Islet precursor cell (in vitro differentiated cells): ENCODE data around the gene SYNPO.

Source experiments
- DNase-seq: peaks from one replicate; pipeline ENCODE4 v3.0.0-alpha.2; 2018

SYNPO gene

DNA sequence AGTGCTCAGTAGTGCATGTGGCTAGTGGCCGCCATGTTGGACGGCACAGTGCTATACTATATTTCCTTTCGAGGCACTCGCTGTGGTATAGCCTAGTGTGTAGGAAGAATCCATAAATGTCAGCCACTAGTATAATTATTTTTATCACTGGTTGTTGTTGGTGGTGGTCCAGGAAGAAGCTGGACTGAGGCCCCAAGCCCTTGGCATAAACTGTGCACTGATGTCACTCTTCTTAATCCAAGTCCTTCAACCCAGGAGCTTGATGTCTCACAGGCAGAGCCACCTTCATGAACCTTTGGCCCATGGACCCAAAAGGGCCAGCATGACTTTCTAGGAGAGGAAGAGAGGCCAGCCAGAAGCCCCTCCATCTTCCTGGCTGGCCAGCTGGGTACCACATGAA, 32.5 kb upstream of the SYNPO start:
- no peak for DNase-seq

DNA sequence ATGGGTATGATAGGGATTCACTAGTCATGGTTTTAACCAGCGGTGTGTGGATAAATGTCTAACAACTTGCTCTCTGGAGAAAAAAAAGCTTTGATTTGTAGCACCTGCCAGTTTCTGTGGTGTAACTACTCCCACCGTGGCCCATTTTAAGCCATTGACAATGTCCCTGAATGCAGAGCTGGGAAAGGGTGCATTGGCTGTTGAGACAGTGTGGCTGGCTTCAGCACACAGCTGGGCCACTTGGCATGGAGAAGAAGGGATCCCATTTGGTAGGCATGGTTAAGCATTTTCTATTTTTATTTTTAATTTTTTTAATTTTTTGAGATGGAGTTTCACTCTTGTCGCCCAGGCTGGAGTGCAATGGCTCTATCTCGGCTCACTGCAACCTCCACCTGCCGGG, 31.5 kb upstream of the SYNPO start:
- no peak for DNase-seq

DNA sequence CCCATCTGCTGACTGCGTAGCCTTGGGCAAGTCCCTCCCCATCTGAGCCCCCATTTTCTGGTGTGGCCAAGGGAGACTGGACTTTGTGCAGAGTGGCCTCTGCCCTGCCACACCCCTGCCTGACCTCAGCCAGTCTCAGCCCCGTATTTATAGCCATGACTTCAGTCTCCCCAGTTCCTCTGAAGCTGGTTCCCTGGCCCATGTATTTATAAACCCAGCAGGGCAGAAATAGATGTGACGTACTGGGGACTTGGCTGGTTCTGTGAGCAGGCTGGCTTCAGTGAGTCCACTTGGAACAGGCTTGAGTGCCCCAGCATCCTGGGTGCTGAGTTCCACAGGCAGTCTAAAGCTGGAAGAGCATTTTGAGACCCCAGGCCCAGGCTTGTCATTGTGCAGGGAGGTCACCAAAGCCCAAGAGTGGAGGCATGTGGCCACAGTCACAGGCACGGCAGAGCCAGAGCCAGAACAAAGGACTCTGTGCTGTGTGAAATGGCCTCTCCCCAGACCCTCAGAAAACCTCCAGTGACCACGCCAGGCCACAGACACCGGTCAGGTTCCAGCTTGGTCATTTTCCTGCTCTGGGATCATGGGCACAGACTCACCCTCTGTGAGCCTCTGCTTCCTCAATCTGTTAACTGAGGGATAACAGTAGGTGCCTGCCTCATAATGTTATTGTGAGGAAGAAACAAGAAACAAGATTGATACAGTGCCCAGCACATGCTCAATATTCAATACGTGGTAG, 30.4 kb upstream of the SYNPO start:
- no peak for DNase-seq

DNA sequence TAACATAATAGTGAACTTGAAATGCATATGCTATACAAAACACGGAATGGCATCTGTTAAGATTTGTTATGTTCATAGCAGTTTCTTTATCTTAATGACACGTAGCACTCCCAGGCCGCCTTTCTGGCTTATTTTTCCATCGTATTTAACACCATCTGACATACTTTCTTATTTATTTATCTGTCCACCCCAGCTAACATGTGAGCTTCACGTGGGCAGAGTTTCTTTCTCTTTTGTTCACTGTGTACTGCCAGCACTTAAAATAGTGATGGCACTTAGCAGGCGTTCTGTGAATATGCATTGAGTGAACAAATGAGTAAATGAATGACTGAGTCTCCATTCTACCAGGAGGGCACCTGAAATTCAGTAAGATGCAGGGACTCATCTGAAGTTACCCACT, 29.4 kb upstream of the SYNPO start:
- no peak for DNase-seq

DNA sequence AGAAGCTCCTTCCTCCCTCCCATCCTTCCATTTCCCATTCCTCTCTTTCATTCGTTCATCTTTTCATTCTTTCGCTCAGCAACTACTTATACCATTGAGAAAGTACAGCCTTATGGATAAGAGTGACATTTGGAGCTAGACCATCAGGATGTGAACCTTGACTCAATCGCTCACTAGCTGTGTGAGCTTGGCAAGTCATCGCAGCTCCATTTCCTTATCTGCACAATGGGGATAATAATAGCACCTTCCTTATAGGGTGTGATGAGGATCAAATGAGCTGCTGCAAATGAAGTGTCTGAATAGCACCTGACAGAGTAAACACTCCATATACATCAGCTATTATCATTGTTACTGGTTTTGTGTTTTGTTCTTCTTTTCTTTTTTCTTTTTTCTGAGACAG, 28.1 kb upstream of the SYNPO start:
- DNase-seq, result no peak

DNA sequence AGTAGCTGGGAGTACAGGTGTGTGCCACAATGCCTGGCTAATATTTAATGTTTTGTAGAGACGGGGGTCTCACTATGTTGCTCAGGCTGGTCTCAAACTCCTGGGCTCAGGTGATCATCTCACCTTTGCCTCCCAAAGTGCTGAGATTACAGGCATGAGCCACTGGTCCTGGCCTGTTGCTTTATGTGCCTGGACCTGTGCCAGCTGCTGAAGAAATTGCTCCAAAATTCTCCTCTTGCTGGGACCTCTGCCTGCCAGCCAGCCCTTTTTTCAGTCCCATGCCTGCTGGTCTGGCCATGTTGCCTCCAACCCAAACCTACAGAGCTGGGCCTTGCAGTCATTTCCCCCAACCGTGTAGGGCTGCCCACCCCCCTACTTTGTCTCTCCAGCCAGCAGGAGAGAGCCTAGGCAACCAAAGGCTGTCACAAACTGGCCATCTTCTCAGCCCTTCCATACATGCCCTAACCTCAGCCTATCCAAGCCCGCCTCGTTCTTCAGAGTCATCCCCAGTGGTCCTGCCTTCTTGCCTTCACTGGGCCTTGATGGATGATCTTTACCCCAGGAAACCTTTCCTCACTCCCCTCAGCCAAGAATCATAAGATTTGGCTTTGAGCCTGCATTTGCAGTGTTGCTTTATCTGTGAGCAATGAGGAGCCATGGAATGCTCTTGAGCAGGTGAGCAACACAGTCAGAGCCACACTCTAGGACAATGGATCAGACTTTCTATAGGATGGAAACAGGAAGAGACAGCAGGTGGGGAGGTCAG, 27.4 kb upstream of the SYNPO start:
- DNase-seq, result no peak

DNA sequence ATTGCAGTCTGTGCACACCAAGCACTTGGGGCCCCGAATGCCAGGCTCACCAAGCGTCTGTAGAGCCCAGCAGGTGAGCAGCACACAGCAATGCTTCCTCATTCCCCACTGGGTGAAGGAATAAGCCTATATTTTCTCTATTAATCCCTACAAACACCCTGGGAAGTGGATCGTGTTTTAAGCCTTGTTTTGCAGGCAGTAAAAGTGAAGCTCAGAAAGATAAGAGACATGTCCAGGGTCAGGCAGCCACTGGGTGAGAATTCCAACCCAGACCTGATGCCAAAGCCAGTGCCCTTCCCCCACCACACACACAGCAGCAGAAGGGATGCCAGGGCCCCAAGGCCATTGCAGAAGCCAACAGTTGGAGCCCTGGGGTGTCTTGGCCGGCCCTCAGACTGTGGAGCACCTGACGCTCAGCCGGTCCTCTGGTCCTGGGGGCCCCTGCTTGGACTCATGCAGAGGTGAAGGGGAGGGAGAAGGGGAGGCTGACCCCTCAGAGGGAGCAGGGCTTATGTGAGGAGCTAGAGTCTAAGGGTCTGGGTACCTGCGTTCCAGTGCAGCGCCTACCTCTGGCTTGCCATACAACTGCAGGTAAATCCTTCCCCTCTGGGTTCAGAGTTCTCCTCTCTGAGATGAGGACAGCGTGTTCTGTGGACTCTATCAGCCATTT, 26.3 kb upstream of the SYNPO start:
- no peak for DNase-seq

DNA sequence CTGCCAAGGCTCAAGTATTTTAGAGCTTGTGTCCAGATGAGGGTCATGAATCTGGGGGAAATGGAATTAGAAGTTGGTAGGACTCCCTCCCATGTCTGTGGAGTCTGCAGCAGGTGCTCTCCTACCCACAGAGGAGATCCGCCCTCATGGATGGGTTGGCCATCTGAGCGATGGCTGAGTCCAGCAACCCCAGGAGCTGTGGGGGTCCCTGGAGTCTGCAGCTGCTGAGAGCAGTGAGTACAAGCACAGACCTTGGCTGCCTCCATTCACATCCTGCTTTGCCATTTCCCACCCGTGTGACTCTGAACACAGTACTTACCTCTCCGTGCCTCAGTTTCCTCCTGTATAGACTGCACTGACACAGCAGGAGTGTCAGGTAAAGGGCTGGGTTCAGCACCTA, 25.8 kb upstream of the SYNPO start:
- no peak for DNase-seq

DNA sequence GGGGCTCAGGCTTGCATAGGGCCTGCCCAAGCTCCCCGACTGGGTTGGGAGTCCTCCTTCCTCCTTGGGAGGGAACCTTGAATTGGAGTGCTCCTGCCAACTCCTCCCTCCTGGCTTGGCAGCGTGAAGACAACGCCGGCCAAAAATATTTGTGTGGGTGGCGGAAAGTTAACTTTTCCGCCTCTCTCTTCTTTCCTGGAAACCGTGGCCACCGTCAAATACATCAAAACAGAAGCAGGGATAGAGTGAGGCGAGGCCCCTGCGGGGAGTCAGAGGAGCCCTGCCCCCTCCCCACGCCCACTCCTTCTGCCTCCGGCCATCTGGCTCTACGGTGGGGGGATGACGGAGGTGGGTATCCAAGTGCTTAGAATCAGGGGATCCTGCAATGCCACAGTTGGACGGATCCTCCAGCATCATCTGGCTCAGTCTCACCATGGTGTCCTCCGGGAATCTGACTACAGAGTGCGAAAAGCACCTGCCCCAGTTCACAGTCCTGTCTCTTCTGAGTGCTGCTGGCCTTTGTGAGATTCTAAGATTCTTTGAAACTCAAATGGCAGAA, 25.2 kb upstream of the SYNPO start:
- no peak for DNase-seq

DNA sequence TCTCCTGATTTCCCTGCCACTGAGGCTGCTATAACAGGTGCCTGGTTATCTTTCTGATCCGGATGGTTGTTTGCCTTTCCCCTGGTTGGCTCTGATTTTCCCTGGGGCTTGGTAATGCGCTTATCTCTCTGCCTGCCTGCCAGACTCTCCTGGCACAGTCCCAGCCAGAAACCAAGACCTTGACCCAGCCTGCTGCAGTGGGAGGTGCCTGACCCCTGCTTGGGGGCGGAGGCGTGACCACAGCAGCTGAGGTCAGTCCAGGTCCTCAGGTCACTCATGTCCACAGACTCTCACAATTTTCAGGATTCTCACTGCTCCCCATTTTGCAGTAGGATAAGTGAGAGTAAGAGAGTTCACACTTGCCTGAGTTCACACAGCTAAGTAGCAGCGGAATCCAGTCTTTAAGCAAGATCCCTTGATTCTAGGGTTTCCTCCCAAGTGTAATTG, 24.4 kb upstream of the SYNPO start:
- no peak for DNase-seq

DNA sequence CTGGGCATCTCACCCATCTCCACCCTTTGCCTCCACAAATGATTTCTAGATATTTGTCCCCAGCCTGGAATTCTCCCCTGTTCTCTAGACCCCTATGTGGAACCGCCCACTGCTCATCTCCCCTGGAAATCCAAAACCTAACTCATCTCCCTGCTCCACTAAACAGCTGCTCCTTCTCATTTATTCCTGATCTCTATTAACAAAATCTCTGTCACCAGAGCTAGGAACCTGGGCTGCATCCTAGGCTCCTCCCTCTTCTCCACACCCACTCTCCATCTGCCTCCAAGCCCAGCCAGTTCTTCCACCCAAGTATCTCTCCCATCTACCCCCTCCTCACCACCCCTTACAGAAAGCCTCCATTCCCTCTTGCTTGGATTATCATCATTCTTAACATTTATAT, 24.0 kb upstream of the SYNPO start:
- DNase-seq, result no peak

DNA sequence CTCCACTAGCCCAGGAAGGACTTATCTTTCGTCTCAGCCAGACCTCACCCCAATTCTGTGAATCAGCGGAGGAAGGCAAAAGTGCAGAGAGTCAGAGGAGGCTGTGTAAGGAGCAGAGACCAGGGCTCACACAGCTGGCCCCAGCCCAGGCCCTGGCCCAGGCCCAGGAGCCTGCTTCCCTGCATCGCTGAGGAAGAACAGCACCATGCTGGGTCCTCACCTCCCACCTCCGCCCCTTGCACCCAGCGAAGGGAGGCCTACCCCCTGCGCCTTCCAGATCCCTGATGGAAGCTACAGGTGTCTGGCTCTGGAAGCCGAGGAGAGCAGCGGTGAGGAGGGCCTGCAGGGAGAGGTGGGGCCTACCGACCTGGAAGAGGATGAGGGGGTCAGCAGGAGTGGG, 22.3 kb upstream of the SYNPO start:
- DNase-seq, result no peak

DNA sequence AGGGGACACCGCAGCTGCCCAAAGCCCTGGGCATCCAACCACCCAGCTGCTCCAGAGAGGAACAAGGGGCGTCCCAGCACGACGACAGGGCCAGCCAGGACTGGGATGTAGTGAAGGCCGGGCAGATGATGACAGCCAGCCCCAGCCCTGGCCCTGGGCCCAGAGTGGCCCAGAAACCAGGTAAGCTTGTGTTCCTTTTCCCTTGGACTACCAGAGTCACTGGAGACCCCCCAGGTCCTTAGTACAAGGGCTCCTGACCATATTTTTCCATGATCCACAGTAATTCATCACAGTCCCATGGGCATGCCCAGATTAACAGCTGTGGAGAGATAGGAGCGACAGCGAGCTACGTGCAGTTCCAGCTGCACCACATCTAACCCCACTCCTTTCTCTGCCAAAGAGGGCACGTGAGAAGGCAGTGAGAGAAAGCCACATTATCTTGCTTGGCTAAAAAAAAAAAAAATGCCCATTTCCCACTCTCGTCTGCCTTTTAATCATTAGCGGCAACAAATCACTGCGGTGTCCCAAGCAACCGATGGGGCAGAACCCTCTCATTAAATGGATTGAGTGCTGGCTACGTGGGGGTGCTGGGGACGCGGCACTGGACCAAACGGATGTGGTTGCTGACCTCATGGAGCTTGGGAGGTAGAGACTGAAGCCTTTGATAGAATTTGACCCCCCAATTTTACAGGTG, 21.7 kb upstream of the SYNPO start:
- no peak for DNase-seq

DNA sequence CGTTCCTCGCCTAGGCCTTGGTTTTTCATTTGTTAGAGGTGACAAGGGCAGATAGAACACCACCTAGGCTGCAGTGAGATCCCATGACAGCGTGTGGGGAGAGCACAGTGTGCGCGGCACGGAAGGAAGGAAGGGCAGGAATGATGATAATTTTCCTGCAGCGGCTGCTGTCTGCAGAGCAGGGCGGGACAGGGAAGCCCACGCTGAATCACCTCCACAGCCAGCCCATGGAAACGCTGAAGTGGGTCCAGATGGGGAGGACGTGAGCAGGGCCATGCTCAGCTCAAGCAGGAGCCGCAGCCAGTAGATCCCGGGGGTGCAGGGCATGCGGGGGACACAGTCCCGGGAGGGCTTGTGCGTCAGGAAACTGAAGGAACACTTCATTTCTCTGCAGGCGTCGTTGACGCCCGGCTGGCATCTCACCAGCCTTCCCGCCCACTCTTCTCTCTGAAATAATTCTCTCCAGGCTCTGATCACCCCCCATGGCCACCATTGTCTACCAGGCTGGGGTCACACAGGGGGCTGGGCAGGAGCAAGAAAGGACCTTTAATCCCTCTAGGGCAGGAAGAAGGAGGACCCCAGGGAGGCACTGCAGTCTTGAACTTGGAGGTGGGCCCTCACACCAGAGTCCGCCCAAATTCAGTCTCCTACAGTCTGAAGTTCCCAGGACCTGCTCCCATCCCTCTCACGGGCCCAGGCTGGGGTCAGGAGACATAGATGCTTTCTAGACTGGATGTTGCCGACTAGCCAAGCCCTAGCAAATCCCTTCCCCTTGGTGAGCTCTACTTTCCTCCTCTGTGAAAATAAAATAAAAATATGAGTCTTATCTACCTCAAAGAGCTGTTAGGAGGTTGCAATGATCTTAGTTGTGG, 20.9 kb upstream of the SYNPO start:
- DNase-seq, result no peak

DNA sequence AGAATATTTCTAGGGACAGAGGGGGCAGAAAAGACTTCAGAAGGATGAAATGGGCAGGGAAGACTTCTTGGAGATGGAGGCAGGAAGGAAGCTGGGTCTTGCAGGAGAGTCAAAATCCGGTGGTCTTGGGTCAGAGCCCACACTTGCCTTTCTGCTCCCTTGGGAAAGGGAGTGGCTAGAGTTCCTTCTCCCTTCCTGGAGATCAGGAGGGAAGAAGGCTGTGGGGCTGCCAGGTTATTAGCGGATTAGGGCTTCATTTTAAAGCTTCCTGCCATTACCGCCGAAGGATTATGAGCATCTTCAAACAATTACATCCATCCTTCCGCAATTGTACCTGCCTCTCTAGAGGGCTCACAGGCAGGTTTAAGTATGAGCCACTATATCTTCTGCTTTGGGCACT, 19.2 kb upstream of the SYNPO start:
- DNase-seq, result no peak

DNA sequence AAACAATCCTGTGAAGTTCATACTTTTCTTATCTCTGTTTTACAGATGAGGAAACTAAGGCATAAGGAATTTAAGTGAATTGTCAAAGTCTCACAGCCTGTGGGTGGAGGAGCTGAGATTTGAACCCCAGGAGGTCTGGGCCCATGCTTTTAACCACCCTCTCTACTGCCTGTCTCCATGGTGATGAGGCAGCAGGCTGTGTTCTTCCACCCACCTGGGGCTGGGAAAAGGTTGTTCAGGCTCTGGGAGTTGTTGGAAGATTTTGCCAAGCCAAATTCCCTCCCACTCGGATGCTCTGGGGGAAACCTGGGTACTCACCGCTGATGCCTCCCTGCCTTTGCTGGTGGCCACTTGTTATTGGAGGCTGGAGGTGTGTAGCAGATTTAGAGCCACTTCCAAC, 18.3 kb upstream of the SYNPO start:
- DNase-seq, result no peak

DNA sequence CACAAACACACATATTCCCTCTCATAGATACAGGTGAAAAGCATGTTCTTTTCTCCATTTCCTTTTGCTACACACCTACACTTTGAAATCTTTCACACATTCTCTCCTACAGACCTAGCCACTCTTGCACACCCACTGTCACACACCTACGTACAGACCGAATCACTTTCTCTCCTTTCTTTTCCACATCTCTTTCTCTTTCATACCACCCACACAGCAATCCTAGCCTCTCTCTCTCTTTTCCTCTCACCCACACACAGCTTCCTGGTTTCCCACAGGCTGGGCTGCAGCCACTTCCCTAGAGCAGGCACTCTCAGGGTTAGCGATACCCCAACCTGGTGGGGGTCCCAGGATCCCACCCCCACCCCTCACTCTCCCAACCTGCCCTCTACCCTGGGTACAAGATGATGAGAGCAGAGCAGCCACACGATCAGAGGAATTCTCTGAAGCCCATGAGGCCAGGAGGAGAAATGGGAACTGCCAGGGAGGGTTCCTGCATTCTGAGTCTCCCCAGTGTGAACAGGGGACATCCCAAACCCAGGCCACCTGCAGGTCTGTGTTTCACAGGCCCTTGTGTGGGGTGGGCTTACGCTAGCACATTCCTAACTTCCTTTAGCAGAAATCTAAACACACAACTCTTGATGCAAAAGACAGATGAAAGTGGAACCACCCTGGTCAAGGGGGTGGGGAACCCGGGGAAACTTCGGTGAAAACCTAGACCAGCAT, 17.1 kb upstream of the SYNPO start:
- no peak for DNase-seq

DNA sequence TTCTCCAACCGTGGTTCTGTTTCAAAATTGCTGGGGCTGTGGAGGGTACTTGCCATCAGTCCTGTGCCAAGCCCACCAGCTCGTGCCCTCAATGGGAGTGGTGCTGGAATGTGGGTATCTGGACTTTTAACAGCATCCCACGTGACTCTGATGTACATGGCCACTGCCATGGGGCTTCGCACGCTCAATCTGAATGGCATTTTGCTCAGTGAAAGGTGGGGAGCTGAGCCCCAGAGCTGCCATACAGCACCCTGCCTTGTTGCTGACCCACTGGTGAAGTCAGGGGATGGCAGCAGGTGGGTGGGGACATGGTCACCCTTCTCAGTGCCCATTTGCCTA, 16.6 kb upstream of the SYNPO start:
- no peak for DNase-seq

DNA sequence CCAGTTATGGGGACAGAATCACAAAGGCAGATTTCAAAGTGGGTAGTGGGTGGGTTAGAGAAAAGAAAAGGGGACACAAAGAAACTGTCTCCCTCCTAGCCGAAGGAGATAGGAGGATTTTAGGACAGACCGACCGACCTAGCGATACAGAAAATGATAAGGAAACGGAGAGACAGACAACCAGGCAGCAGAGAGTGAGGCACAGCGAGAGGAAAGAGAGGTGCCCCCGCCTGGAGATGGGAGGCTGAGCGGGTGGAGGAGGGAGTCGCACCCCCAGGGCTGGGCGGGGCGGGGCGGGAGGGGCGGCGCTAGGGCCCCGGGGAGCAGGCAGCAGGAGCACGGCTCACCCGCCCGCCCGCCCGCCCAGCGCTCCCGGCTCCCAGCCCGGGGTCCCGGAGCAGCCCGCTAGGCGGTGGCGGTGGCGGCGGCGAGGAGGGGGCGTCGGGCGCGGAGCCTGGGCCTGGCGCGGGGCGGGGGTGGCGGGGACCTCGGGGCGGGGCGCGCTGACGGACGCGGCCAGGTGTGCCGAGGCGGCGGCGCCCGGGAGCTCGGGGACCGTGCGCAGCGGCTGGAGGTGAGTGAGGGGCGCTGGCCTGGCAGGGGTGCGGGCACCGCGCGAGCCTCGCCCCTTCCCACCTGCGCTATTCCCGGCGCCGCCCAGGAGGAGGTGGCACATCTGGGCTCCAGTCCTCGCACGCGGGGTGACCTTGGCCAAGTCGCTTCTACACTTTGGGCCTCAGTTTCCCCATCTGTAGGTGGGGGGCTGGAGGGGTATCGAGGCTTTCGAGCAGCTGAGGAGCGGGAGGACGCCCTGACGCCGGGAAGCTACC, 15.9 kb upstream of the SYNPO start:
- no peak for DNase-seq

DNA sequence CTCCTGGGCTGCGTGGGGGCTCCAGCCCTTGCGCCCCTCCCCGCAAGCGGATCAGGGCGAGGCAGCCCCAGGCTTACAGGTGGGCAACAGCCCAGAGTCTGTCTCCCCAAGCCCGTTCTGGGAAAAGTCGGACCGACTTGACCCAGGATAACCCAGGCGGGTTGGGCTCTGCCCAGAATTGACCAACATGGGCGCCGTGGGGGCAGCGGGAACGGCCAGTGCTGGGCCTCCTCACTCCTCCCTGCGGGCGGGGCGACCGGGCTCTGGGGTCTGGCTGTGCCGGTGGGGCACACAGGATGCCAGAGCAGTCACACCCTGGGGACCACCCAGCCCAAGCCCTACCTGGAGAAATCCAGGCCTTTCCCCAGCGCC, 15.3 kb upstream of the SYNPO start:
- no peak for DNase-seq
